Tibial nerve (tissue), 4 donors: Measurements from ENCODE around the gene CHST5.

Source experiments
- EP300 ChIP-seq, 2 donors: sonication (generic); formaldehyde crosslinking; IDR thresholded peaks; one replicate each; pipeline ENCODE4 v1.6.1; 2017; ENCODE audit warnings: antibody characterized with exemption in 2 of 2, mild to moderate bottlenecking in 1 of 2
- TF ChIP-seq, protein P1 (sequence below), 5 experiments: fragments of 200-600 bp in 3 of 5; fragments of 450-650 bp in 2 of 5; sonication (generic) in 3 of 5; IDR thresholded peaks; one replicate each; pipeline ENCODE4 v1.5.1; 2016 to 2019; ENCODE audit warnings: antibody characterized with exemption in 5 of 5, mild to moderate bottlenecking in 3 of 5, moderate library complexity in 2 of 5

DNA sequence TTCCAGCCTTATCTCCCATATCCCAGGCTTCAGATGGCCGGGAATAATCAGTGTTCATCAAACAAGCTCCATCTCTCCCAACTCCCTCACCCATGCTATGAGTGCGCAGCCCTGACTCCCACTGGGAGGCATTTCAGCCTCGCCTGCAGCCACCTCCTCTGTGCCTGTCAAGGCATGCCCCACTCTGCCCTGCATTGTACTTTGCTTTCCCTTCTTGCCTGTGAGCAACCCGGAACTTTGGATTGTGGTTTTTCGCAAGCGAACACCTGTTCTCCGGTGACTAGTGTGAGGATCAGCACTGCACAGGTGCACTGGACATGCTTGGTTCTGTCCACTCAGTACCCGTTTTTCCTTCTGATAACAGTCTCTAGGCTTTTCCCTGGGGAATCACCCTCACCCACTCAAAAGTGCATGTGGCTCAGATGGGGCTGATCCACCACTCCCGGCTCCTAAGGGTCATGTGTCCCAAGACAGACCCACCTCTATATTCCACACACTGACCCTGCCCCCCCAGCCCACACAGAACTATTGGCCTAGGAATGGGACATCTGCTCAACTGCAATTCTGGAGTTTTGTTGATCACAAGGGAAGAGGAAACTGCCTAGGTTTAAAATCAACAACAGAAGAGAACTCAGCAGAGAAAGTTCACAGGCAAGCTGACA lies 49.8 kb downstream of the CHST5 start:
- TF ChIP-seq, protein P1, sequence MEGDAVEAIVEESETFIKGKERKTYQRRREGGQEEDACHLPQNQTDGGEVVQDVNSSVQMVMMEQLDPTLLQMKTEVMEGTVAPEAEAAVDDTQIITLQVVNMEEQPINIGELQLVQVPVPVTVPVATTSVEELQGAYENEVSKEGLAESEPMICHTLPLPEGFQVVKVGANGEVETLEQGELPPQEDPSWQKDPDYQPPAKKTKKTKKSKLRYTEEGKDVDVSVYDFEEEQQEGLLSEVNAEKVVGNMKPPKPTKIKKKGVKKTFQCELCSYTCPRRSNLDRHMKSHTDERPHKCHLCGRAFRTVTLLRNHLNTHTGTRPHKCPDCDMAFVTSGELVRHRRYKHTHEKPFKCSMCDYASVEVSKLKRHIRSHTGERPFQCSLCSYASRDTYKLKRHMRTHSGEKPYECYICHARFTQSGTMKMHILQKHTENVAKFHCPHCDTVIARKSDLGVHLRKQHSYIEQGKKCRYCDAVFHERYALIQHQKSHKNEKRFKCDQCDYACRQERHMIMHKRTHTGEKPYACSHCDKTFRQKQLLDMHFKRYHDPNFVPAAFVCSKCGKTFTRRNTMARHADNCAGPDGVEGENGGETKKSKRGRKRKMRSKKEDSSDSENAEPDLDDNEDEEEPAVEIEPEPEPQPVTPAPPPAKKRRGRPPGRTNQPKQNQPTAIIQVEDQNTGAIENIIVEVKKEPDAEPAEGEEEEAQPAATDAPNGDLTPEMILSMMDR (IDR thresholded peaks at IDR 0.05) = no peak
- no peak for TF ChIP-seq EP300 (IDR thresholded peaks at IDR 0.05)
